GM21381 (cell line): ENCODE data around the gene KIR2DL3.
"Not testable (repeated sequence)": the region's sequence is repeated elsewhere in the genome, so short reads cannot be mapped to it uniquely, and the experiment has no call there.

ENCODE experiments used
- ATAC-seq: cut with Tn5 transposase; IDR thresholded peaks from one replicate; pipeline ENCODE4 v1.9.1; 2021; ENCODE audit warnings: mild to moderate bottlenecking, moderate library complexity; ENCODE audit not compliant: unreplicated experiment

The KIR2DL3 gene

DNA sequence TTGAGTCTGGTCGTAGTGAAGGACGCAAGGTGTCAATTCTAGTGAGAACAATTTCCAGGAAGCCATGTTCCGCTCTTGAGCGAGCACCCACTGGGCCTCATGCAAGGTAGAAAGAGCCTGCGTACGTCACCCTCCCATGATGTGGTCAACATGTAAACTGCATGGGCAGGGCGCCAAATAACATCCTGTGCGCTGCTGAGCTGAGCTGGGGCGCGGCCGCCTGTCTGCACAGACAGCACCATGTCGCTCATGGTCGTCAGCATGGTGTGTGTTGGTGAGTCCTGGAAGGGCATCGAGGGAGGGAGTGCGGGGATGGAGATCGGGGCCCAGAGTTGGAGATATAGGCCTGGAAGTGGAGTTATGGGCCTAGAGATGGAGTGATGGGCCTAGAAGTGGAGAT is at the start of gene KIR2DL3:
KIR2DL3 (plus strand) TSS at position 208 of the 400 bp plus-strand sequence; CDS start at position 241, 33 bp downstream.
- not testable (repeated sequence) for ATAC-seq

- ATAC-seq, result no peak
Observed at GRCh38 chr19:54691582-54692297, 46.6 kb upstream of the KIR2DL3 start.

DNA sequence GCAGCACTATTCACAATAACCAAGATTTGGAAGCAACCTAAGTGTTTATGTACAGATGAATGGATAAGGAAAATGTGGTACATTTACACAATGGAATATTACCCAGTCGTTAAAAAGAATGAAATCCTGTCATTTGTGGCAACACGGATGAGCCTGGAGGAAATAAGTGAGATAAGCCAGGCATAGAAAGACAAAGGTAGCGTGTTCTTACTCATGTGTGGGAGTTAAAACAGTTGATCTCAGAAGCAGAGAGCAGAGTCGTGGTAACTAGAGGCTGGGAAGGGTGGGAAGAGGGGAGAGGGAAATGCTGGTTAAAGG is 46.1 kb upstream of the KIR2DL3 start:
- ATAC-seq, result no peak

DNA sequence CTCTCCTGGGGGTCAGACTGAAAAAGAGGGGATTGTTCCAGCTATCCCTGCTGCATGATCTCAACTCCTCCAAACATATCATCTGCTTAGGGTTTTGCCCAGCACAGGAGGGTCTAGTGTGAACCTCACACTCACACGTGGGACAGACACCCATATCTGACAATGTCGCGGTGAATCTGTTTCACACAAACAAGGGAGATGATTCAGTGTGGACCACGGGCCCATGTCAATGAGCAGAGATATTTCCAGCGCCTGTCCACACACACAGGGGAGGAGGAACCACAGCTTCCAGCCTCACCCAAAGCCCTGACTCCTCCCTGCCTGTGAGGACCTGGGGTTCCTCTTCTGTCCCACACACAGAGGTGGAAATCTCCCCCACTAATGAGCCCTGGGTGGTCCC is 43.7 kb upstream of the KIR2DL3 start:
- no peak for ATAC-seq

DNA sequence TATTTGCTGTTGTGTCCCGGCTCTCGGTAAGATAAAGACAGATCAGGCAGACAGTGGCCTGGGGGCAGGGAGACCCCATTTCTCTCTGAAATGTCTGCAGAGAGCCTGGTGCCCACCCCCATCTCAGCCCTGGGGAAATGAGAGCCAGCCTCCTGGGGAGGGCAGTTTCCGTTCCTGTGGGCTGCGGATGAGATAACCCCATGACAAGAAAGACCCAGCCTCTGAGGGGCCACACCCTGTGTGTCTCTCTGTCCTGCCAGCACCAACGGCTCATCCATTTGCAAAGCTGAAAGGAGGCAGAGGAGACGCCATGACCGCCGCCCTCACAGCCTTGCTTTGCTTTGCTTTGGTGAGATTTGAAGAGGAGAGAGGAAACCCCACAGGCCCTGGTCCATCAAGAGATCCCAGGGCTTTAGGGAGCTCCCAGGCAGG is 42.2 kb upstream of the KIR2DL3 start:
- no peak for ATAC-seq

GRCh38 chr19:54696766-54697165 is 41.5 kb upstream of the KIR2DL3 start:
- ATAC-seq, result no peak

DNA sequence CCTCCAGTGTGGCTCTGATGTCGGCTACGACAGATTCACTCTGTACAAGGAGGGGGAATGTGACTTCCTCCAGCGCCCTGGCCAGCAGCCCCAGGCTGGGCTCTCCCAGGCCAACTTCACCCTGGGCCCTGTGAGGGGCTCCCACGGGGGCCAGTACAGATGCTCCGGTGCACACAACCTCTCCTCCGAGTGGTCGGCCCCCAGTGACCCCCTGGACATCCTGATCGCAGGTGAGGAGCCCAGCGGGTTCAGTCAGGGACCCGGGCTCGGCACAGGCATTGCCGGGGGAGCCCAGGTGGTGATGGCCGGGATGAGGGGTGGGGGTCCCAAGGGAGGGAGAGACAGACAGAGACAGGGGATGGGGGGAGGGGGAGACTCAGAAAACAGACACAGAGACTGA is 40.6 kb upstream of the KIR2DL3 start:
- not testable (repeated sequence) for ATAC-seq

- no peak for ATAC-seq
Observed at GRCh38 chr19:54704928-54705327, 33.4 kb upstream of the KIR2DL3 start.

- no peak for ATAC-seq
Observed at GRCh38 chr19:54707962-54708361, 30.4 kb upstream of the KIR2DL3 start.

DNA sequence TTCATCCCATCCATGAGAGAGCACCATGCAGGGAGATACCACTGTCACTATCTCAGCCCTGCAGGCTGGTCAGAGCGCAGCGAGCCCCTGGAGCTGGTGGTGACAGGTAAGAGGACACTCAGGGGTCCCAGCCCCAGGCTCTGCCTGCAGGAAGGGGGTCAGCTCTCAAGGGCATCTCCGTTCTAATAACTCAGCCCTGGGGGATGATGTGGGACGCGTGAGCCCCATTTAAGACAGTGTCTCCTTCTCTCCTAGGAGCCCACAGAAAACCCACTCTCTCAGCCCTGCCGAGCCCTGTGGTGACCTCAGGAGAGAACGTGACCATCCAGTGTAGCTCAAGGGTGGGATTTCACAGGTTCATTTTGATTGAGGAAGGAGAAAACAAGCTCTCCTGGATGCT is 29.5 kb upstream of the KIR2DL3 start:
- no peak for ATAC-seq

DNA sequence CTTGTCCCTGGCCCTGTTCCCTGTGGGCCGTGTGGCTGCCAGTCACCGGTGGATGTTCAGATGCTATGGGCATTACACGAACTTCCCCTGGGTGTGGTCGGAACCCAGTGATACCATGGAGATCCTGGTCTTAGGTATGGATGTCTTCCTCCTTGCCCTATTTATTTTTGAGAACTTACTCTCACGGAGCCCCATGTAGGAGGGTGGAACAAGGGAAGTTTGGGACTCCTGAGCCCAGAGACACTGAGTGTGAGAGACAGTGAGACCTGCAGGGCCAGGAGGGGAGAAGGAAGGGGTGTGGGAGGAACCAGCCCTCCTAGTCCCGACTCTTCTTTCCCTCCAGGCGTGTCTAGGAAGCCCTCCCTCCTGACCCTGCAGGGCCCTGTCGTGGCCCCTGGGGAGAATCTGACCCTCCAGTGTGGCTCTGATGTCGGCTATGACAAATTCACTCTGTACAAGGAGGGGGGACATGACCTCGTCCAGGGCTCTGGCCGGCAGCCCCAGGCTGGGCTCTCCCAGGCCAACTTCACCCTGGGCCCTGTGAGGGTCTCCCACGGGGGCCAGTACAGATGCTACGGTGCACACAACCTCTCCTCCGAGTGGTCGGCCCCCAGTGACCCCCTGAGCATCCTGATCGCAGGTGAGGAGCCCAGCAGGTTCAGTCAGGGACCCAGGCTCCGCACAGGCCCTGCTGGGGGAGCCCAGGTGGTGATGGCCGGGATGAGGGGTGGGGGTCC is 28.9 kb upstream of the KIR2DL3 start:
- ATAC-seq, result no peak

- ATAC-seq, result not testable (repeated sequence)
Observed at GRCh38 chr19:54709956-54710355, 28.4 kb upstream of the KIR2DL3 start.

DNA sequence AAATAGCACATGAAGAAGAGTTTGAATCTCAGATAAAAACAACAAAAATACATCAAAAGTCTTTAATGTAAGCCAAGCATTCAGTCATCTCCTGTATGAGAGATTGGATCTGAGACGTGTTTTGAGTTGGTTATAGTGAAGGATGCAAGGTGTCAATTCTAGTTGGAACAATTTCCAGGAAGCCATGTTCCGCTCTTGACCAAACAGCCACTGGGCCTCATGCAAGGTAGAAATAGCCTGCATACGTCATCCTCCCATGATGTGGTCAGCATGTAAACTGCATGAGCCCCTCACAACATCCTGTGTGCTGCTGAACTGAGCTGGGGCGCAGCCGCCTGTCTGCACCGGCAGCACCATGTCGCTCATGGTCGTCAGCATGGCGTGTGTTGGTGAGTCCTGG is 14.2 kb upstream of the KIR2DL3 start, which contains the start of gene KIR3DL3:
KIR3DL3 (plus strand) TSS at position 301 of the 400 bp plus-strand sequence; CDS start at position 356, 55 bp downstream.
- no peak for ATAC-seq

DNA sequence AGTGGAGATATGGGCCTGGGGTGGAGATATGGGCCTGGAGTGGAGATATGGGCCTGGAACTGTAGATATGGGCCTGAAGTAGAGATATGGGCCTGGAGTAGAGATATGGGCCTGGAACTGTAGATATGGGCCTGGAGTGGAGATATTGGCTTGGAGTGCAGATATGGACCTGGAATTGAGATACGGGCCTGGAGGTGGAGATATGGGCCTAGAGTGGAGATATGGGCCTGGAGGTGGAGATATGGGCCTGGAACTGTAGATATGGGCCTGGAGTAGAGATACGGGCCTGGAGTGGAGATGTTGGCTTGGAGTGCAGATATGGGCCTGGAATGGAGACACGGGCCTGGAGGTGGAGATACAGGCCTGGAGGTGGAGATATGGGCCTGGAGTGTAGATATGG is 13.7 kb upstream of the KIR2DL3 start:
- no peak for ATAC-seq

GRCh38 chr19:54725321-54725720 is 13.0 kb upstream of the KIR2DL3 start:
- no peak for ATAC-seq

- no peak for ATAC-seq
Observed at GRCh38 chr19:54727562-54727961, 10.8 kb upstream of the KIR2DL3 start.

DNA sequence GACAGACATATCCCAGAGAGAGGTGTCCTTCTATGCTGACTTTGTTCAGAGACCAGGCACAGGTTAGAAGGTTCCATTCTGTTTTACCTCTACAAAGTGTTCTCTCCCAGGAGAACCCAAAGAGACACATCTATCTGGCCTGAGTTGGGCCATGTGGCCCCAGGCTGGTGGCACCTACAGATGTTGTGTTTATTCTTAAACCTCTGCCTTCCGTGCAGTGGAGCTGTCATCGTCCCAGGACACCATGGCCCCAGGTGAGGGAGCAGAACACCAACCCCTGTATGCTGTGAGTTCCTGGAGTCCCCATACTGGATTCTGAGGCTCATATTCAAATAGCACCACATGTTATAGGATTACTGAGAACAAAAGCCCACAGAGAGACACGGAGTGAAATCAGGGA is 10.1 kb upstream of the KIR2DL3 start:
- no peak for ATAC-seq

DNA sequence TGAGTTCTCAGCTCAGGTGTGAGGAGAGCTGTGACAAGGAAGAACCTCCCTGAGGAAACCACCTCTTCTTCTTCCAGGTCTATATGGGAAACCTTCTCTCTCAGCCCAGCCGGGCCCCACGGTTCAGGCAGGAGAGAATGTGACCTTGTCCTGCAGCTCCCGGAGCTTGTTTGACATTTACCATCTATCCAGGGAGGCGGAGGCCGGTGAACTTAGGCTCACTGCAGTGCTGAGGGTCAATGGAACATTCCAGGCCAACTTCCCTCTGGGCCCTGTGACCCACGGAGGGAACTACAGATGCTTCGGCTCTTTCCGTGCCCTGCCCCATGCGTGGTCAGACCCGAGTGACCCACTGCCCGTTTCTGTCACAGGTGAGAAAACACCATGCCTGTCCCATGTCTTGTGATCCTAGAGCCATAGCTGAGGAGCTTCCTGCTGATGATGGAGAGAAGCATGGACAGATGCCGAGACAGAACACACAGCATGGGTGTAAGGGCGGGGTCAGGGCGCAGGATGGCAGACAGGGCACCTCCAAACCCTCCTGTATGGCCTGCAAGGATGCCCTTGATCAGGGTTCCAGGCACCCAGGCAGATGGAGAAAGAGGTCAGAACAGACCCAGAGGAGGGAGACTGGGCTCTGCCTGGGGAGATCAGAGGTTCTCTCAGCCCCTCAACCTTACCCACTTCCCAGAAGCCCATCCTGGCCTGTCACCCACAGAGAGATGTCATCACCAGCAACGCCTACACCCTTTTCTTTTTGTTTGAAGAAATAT is 8.7 kb upstream of the KIR2DL3 start:
- no peak for ATAC-seq

DNA sequence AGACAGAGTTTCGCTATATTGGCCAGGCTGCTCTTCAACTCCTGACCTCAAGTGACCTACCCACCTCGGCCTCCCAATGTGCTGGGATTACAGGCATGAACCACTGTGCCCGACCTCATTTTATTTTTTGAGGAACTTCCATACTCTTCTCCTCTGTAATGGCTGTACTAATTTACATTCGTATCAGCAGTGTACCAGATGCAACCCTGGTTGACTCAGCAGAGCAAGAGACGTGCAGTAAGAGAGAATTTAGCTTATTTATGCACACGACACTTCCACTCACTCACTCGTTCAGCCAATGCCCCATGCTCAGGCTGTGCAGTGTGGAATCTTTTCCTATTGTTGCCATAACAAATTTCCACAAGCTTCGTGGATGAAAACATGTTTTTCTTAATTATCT is 7.1 kb upstream of the KIR2DL3 start:
- ATAC-seq, result no peak

GRCh38 chr19:54738715-54739114 is 402 bp downstream of the KIR2DL3 start:
- no peak for ATAC-seq

- ATAC-seq, result no peak
Observed at GRCh38 chr19:54739587-54740497, 1.5 kb downstream of the KIR2DL3 start.
